H1 (cell line): Measurements from ENCODE around the gene BAZ2B. TPM values are rescaled to one million over a fixed set of nuclear protein-coding genes. Genes with fewer than 3 reads are reported as not detected.

Experiments
- EP300 ChIP-seq, 2 experiments: IDR thresholded peaks; 1 replicate in 1 of 2; 2 replicates in 1 of 2; pipeline ENCODE4 v1.6.1; 2011 to 2012; ENCODE audit warnings: low read depth in 2 of 2, low read length in 2 of 2, mild to moderate bottlenecking in 2 of 2, borderline replicate concordance in 1 of 2, inconsistent platforms in 1 of 2, moderate library complexity in 1 of 2
- EZH2 ChIP-seq: fragments of 200-600 bp; sonication (generic); IDR thresholded peaks from 2 replicates; pipeline ENCODE4 v1.7.1; 2012; ENCODE audit warnings: low read depth, mild to moderate bottlenecking, moderate library complexity, low read length, inconsistent platforms; ENCODE audit not compliant: severe bottlenecking
- HDAC2 ChIP-seq, 2 experiments: fragments of 300-600 bp in 1 of 2; sonication (generic) in 1 of 2; IDR thresholded peaks; 2 replicates each; pipeline ENCODE4 v1.6.1; 2011 to 2012; ENCODE audit warnings: low read depth in 2 of 2, low read length in 2 of 2, mild to moderate bottlenecking in 2 of 2, moderate library complexity in 2 of 2, borderline replicate concordance in 1 of 2, inconsistent platforms in 1 of 2
- KDM4A ChIP-seq: IDR thresholded peaks from one replicate; pipeline ENCODE4 v1.7.1; 2012; ENCODE audit warnings: low read depth, mild to moderate bottlenecking, moderate library complexity, low read length, inconsistent platforms; ENCODE audit not compliant: severe bottlenecking
- KDM5A ChIP-seq: fragments of 200-600 bp; IDR thresholded peaks from 2 replicates; pipeline ENCODE4 v1.7.1; 2012; ENCODE audit warnings: mild to moderate bottlenecking, low read length, inconsistent platforms, mixed read lengths
- SRF ChIP-seq: IDR thresholded peaks from 2 replicates; pipeline ENCODE4 v1.6.1; 2011; ENCODE audit warnings: mild to moderate bottlenecking, low read depth, low read length, moderate library complexity
- polyA plus RNA-seq, 7 experiments: library from polyadenylated mRNA; depleted of rRNA in 3 of 7; stranded (reverse) in 5 of 7; unstranded in 2 of 7; fragments of >200 nt in 5 of 7; fragments of 200-250 nt in 2 of 7; gene quantifications; 1 replicate in 5 of 7; 2 replicates in 1 of 7; 4 replicates in 1 of 7; pipeline versions ENCODE4 v1.2.1 to v1.2.3, GENCODE V29; 2011 to 2013; ENCODE audit warnings: missing spikeins in 2 of 7, mixed read lengths in 2 of 7
- total RNA-seq: library from RNA; stranded (reverse); fragmentation: NEBNext Ultra II Directional; extraction: Animal tissue kit (Norgen Biotek cat#: 25700); gene quantifications from 2 replicates; pipeline ENCODE4 v1.2.1, GENCODE V29; 2021
- TF ChIP-seq, protein P1 (sequence below): fragments of 300-600 bp; sonication (generic); IDR thresholded peaks from 2 replicates; pipeline ENCODE4 v1.7.1; 2012; ENCODE audit warnings: low read length, moderate library complexity, mild to moderate bottlenecking, inconsistent platforms; ENCODE audit not compliant: insufficient replicate concordance
- TF ChIP-seq, protein P2 (sequence below): IDR thresholded peaks from 2 replicates; pipeline ENCODE4 v1.6.1; 2012; ENCODE audit warnings: low read length, inconsistent platforms

Gene BAZ2B
- total and polyA plus RNA-seq, 2 of the 8 experiments (the other 6 are each of a cell fraction or from before 2014, with no cell fraction given) = 15.2 to 46.3 TPM

- TF ChIP-seq, protein P1, sequence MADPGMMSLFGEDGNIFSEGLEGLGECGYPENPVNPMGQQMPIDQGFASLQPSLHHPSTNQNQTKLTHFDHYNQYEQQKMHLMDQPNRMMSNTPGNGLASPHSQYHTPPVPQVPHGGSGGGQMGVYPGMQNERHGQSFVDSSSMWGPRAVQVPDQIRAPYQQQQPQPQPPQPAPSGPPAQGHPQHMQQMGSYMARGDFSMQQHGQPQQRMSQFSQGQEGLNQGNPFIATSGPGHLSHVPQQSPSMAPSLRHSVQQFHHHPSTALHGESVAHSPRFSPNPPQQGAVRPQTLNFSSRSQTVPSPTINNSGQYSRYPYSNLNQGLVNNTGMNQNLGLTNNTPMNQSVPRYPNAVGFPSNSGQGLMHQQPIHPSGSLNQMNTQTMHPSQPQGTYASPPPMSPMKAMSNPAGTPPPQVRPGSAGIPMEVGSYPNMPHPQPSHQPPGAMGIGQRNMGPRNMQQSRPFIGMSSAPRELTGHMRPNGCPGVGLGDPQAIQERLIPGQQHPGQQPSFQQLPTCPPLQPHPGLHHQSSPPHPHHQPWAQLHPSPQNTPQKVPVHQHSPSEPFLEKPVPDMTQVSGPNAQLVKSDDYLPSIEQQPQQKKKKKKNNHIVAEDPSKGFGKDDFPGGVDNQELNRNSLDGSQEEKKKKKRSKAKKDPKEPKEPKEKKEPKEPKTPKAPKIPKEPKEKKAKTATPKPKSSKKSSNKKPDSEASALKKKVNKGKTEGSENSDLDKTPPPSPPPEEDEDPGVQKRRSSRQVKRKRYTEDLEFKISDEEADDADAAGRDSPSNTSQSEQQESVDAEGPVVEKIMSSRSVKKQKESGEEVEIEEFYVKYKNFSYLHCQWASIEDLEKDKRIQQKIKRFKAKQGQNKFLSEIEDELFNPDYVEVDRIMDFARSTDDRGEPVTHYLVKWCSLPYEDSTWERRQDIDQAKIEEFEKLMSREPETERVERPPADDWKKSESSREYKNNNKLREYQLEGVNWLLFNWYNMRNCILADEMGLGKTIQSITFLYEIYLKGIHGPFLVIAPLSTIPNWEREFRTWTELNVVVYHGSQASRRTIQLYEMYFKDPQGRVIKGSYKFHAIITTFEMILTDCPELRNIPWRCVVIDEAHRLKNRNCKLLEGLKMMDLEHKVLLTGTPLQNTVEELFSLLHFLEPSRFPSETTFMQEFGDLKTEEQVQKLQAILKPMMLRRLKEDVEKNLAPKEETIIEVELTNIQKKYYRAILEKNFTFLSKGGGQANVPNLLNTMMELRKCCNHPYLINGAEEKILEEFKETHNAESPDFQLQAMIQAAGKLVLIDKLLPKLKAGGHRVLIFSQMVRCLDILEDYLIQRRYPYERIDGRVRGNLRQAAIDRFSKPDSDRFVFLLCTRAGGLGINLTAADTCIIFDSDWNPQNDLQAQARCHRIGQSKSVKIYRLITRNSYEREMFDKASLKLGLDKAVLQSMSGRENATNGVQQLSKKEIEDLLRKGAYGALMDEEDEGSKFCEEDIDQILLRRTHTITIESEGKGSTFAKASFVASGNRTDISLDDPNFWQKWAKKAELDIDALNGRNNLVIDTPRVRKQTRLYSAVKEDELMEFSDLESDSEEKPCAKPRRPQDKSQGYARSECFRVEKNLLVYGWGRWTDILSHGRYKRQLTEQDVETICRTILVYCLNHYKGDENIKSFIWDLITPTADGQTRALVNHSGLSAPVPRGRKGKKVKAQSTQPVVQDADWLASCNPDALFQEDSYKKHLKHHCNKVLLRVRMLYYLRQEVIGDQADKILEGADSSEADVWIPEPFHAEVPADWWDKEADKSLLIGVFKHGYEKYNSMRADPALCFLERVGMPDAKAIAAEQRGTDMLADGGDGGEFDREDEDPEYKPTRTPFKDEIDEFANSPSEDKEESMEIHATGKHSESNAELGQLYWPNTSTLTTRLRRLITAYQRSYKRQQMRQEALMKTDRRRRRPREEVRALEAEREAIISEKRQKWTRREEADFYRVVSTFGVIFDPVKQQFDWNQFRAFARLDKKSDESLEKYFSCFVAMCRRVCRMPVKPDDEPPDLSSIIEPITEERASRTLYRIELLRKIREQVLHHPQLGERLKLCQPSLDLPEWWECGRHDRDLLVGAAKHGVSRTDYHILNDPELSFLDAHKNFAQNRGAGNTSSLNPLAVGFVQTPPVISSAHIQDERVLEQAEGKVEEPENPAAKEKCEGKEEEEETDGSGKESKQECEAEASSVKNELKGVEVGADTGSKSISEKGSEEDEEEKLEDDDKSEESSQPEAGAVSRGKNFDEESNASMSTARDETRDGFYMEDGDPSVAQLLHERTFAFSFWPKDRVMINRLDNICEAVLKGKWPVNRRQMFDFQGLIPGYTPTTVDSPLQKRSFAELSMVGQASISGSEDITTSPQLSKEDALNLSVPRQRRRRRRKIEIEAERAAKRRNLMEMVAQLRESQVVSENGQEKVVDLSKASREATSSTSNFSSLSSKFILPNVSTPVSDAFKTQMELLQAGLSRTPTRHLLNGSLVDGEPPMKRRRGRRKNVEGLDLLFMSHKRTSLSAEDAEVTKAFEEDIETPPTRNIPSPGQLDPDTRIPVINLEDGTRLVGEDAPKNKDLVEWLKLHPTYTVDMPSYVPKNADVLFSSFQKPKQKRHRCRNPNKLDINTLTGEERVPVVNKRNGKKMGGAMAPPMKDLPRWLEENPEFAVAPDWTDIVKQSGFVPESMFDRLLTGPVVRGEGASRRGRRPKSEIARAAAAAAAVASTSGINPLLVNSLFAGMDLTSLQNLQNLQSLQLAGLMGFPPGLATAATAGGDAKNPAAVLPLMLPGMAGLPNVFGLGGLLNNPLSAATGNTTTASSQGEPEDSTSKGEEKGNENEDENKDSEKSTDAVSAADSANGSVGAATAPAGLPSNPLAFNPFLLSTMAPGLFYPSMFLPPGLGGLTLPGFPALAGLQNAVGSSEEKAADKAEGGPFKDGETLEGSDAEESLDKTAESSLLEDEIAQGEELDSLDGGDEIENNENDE = no peak
- no peak for TF ChIP-seq KDM4A
- TF ChIP-seq SRF = no peak
- TF ChIP-seq EP300 (IDR thresholded peaks at IDR 0.05; ENCODE audit: borderline replicate concordance in 1 of 2, low read depth in 2 of 2, low read length in 2 of 2) = no peak
- TF ChIP-seq, protein P2, sequence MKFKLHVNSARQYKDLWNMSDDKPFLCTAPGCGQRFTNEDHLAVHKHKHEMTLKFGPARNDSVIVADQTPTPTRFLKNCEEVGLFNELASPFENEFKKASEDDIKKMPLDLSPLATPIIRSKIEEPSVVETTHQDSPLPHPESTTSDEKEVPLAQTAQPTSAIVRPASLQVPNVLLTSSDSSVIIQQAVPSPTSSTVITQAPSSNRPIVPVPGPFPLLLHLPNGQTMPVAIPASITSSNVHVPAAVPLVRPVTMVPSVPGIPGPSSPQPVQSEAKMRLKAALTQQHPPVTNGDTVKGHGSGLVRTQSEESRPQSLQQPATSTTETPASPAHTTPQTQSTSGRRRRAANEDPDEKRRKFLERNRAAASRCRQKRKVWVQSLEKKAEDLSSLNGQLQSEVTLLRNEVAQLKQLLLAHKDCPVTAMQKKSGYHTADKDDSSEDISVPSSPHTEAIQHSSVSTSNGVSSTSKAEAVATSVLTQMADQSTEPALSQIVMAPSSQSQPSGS = no peak
- no peak for TF ChIP-seq EZH2
- no peak for TF ChIP-seq KDM5A
- TF ChIP-seq HDAC2 (IDR thresholded peaks at IDR 0.05; ENCODE audit: borderline replicate concordance in 1 of 2, low read depth in 2 of 2, low read length in 2 of 2) = no peak
Measured at GRCh38 chr2:159633219-159633618, 16.9 kb upstream of the BAZ2B start (continued).
